ENCODE results near the gene NISCH.

The NISCH gene

GRCh38 chr3:52512727-52513126, 57.3 kb downstream of the NISCH start:
- no peak for DNase-seq (ENCODE audit: low read depth in 3 of 3)

GRCh38 chr3:52513281-52513680, 57.9 kb downstream of the NISCH start:
- no peak for DNase-seq (ENCODE audit: low read depth in 3 of 3)

GRCh38 chr3:52514576-52514975, 59.2 kb downstream of the NISCH start:
- DNase-seq (ENCODE audit: low read depth in 3 of 3) = no peak

- no peak for DNase-seq (ENCODE audit: low read depth in 3 of 3)
These were observed 59.8 kb downstream of the NISCH start for GRCh38 chr3:52515192-52515591.

GRCh38 chr3:52516509-52517195, 61.2 kb downstream of the NISCH start:
- no peak for DNase-seq (ENCODE audit: low read depth in 3 of 3)

GRCh38 chr3:52517796-52518722, 62.7 kb downstream of the NISCH start:
- no peak for DNase-seq (ENCODE audit: low read depth in 3 of 3)

GRCh38 chr3:52518723-52519444, 63.5 kb downstream of the NISCH start:
- no peak for DNase-seq (ENCODE audit: low read depth in 3 of 3)

- DNase-seq (ENCODE audit: low read depth in 3 of 3) = no peak
These were observed 64.2 kb downstream of the NISCH start for GRCh38 chr3:52519445-52520140.

- DNase-seq (ENCODE audit: low read depth in 3 of 3) = no peak
These were observed 64.8 kb downstream of the NISCH start for GRCh38 chr3:52520141-52520667.

- DNase-seq (ENCODE audit: low read depth in 3 of 3) = no peak
These were observed 65.5 kb downstream of the NISCH start for GRCh38 chr3:52520716-52521487.

- no peak for DNase-seq (ENCODE audit: low read depth in 3 of 3)
These were observed 66.1 kb downstream of the NISCH start for GRCh38 chr3:52521488-52521824.

GRCh38 chr3:52521881-52522650, 66.7 kb downstream of the NISCH start:
- no peak for DNase-seq (ENCODE audit: low read depth in 3 of 3)

GRCh38 chr3:52522651-52523251, 67.3 kb downstream of the NISCH start:
- no peak for DNase-seq (ENCODE audit: low read depth in 3 of 3)

GRCh38 chr3:52523386-52524257, 68.2 kb downstream of the NISCH start:
- DNase-seq (ENCODE audit: low read depth in 3 of 3) = no peak

- no peak for DNase-seq (ENCODE audit: low read depth in 3 of 3)
These were observed 68.9 kb downstream of the NISCH start for GRCh38 chr3:52524258-52524751.

GRCh38 chr3:52524752-52525679, 69.6 kb downstream of the NISCH start:
- DNase-seq (ENCODE audit: low read depth in 3 of 3) = no peak

All from stimulated activated CD4-positive, alpha-beta T cell treated with anti-CD3 and anti-CD28 coated beads, TNF-alpha, amount 100 ng/mL, for 24 hours (primary cell).